ENCODE data around the gene TSC22D1. TPM values are rescaled to one million over a fixed set of nuclear protein-coding genes. Genes with fewer than 3 reads are reported as not detected.
A peak's percentile ranks its signal among the peaks of the same experiment; 100 is the strongest.

The TSC22D1 gene
- total and polyA plus RNA-seq, 4 donors = 21.0 to 43.5 (median 37.0) TPM

GRCh38 chr13:44420376-44421220 lies 155.5 kb downstream of the TSC22D1 start:
- Histone ChIP-seq H3K27ac (ENCODE audit: low read depth in 1 of 2, low read length in 2 of 2) (no peak overlapping the region), H3K9ac (ENCODE audit: low read depth in 1 of 2, low read length in 2 of 2) (no peak overlapping the region), H3K9me3 (ENCODE audit: control insufficient read depth in 4 of 4, low read length in 3 of 4) (no peaks in the 10 kb centered on the region), H3K36me3 (ENCODE audit: control insufficient read depth in 4 of 4, insufficient read depth in 3 of 4, low read depth in 1 of 4, low read length in 3 of 4) (no peaks in the 10 kb centered on the region), H3K4me3 (ENCODE audit: low read depth in 1 of 3, low read length in 3 of 3) (no peak overlapping the region), H3K27me3 (ENCODE audit: control insufficient read depth in 4 of 4, insufficient read depth in 4 of 4, low read length in 3 of 4) (no peaks in the 10 kb centered on the region), H3K4me1 (ENCODE audit: control insufficient read depth in 4 of 4, insufficient read depth in 4 of 4, low read length in 3 of 4) (no peaks in the 10 kb centered on the region)
- peak; percentile 19 for DNase-seq (ENCODE audit: low spot score)
- 87% methylated on average over 15 of the region's 15 CpGs for WGBS
- no peak for TF ChIP-seq FOXA2 (IDR thresholded peaks at IDR 0.05)
- TF ChIP-seq FOXA1 (IDR thresholded peaks at IDR 0.05) = no peak
- TF ChIP-seq NR2F2 (IDR thresholded peaks at IDR 0.05) = no peak
- TF ChIP-seq HNF4G (IDR thresholded peaks at IDR 0.05) = no peak
- no peak for TF ChIP-seq JUND (IDR thresholded peaks at IDR 0.05)
- no peak for TF ChIP-seq CTCF (IDR thresholded peaks at IDR 0.05; ENCODE audit: low read depth, low read length, missing input control)
- no peak for TF ChIP-seq ATF3 (IDR thresholded peaks at IDR 0.05)
- TF ChIP-seq EGR1 (IDR thresholded peaks at IDR 0.05; ENCODE audit: low read depth in 2 of 2) = no peak
- no peak for TF ChIP-seq RAD21 (IDR thresholded peaks at IDR 0.05)
- no peak for TF ChIP-seq TAF1 (conservative IDR thresholded peaks at IDR 0.05)
- TF ChIP-seq SP1 (IDR thresholded peaks at IDR 0.05) = no peak
- no peak for TF ChIP-seq ZBTB33 (IDR thresholded peaks at IDR 0.05)
- TF ChIP-seq HNF4A (conservative IDR thresholded peaks at IDR 0.05) = no peak
- no peak for TF ChIP-seq RXRA (IDR thresholded peaks at IDR 0.05)

GRCh38 chr13:44417876-44418275 lies 158.3 kb downstream of the TSC22D1 start:
- no peaks in the 10 kb centered on the region for H3K9me3 ChIP-seq (ENCODE audit: control insufficient read depth in 4 of 4, low read length in 3 of 4)
- no peak for TF ChIP-seq NR2F2 (IDR thresholded peaks at IDR 0.05)
- no peak for TF ChIP-seq EGR1 (IDR thresholded peaks at IDR 0.05; ENCODE audit: low read depth in 2 of 2)
- no peak for TF ChIP-seq RAD21 (IDR thresholded peaks at IDR 0.05)
- no peak for TF ChIP-seq TAF1 (conservative IDR thresholded peaks at IDR 0.05)
- TF ChIP-seq HNF4G (IDR thresholded peaks at IDR 0.05) = no peak
- WGBS = 87% methylated on average over 7 of the region's 7 CpGs

GRCh38 chr13:44417446-44417845 lies 158.7 kb downstream of the TSC22D1 start:
- TF ChIP-seq JUND (IDR thresholded peaks at IDR 0.05) = no peak
- no peak for TF ChIP-seq MAX (IDR thresholded peaks at IDR 0.05)
- no peak for TF ChIP-seq FOXA2 (IDR thresholded peaks at IDR 0.05)
- no peaks in the 10 kb centered on the region for H3K27me3 ChIP-seq (ENCODE audit: control insufficient read depth in 4 of 4, insufficient read depth in 4 of 4, low read length in 3 of 4)
- H3K9me3 ChIP-seq (ENCODE audit: control insufficient read depth in 4 of 4, low read length in 3 of 4) = no peaks in the 10 kb centered on the region
- H3K4me3 ChIP-seq (ENCODE audit: low read depth in 1 of 3, low read length in 3 of 3) = no peak overlapping the region
- 92% methylated on average over 8 of the region's 8 CpGs for WGBS
- no peak overlapping the region for H3K27ac ChIP-seq (ENCODE audit: low read depth in 1 of 2, low read length in 2 of 2)
- no peak for DNase-seq (ENCODE audit: low spot score)
- no peaks in the 10 kb centered on the region for H3K36me3 ChIP-seq (ENCODE audit: control insufficient read depth in 4 of 4, insufficient read depth in 3 of 4, low read depth in 1 of 4, low read length in 3 of 4)
- H3K9ac ChIP-seq (ENCODE audit: low read depth in 1 of 2, low read length in 2 of 2) = no peak overlapping the region
- no peaks in the 10 kb centered on the region for H3K4me1 ChIP-seq (ENCODE audit: control insufficient read depth in 4 of 4, insufficient read depth in 4 of 4, low read length in 3 of 4)

More at GRCh38 chr13:44417876-44418275, 158.3 kb downstream of the TSC22D1 start:
- Histone ChIP-seq H3K9ac (ENCODE audit: low read depth in 1 of 2, low read length in 2 of 2) (no peak overlapping the region), H3K4me1 (ENCODE audit: control insufficient read depth in 4 of 4, insufficient read depth in 4 of 4, low read length in 3 of 4) (no peaks in the 10 kb centered on the region), H3K27me3 (ENCODE audit: control insufficient read depth in 4 of 4, insufficient read depth in 4 of 4, low read length in 3 of 4) (no peaks in the 10 kb centered on the region), H3K36me3 (ENCODE audit: control insufficient read depth in 4 of 4, insufficient read depth in 3 of 4, low read depth in 1 of 4, low read length in 3 of 4) (no peaks in the 10 kb centered on the region), H3K27ac (ENCODE audit: low read depth in 1 of 2, low read length in 2 of 2) (no peak overlapping the region), H3K4me3 (ENCODE audit: low read depth in 1 of 3, low read length in 3 of 3) (no peak overlapping the region)
- DNase-seq (ENCODE audit: low spot score) = no peak
